T1000 (cell line): Measurements from ENCODE around the gene MYOT.
"Not testable (repeated sequence)": the region's sequence is repeated elsewhere in the genome, so short reads cannot be mapped to it uniquely, and the experiment has no call there.

ENCODE experiments used
- DNase-seq: peaks from one replicate; lab custom pipeline; 2025; ENCODE audit warnings: mixed read lengths; lab: John Stamatoyannopoulos, UW

The MYOT gene

GRCh38 chr5:137856201-137856600, 11.5 kb upstream of the MYOT start:
- DNase-seq, result no peak

- DNase-seq, result no peak
Measured at GRCh38 chr5:137856916-137857862, 10.5 kb upstream of the MYOT start.

GRCh38 chr5:137858223-137858916, 9.3 kb upstream of the MYOT start:
- no peak for DNase-seq

- no peak for DNase-seq
Measured at GRCh38 chr5:137858954-137859353, 8.7 kb upstream of the MYOT start.

GRCh38 chr5:137862251-137862650, 5.4 kb upstream of the MYOT start:
- no peak for DNase-seq

- DNase-seq, result not testable (repeated sequence)
Measured at GRCh38 chr5:137863653-137864052, 4.0 kb upstream of the MYOT start.

- DNase-seq, result no peak
Measured at GRCh38 chr5:137866541-137867388, 895 bp upstream of the MYOT start.

GRCh38 chr5:137870647-137871339, 3.1 kb downstream of the MYOT start:
- no peak for DNase-seq

- no peak for DNase-seq
Measured at GRCh38 chr5:137871571-137871970, 3.9 kb downstream of the MYOT start.

- DNase-seq, result no peak
Measured at GRCh38 chr5:137872466-137872865, 4.8 kb downstream of the MYOT start.

GRCh38 chr5:137876101-137876500, 8.4 kb downstream of the MYOT start:
- no peak for DNase-seq

- no peak for DNase-seq
Measured at GRCh38 chr5:137880313-137880712, 12.7 kb downstream of the MYOT start.

- no peak for DNase-seq
Measured at GRCh38 chr5:137887831-137888230, 20.2 kb downstream of the MYOT start.

- DNase-seq, result no peak
Measured at GRCh38 chr5:137888466-137888862, 20.8 kb downstream of the MYOT start.

- DNase-seq, result peak; percentile 46
Measured at GRCh38 chr5:137888863-137889759, 21.5 kb downstream of the MYOT start, which contains the start of gene PKD2L2. Gene PKD2L2, plus strand, starts transcription at chr5:137889457. Its CDS starts 35 bp downstream, at chr5:137889492.

GRCh38 chr5:137890845-137891244, 23.2 kb downstream of the MYOT start:
- no peak for DNase-seq

GRCh38 chr5:137891849-137892248, 24.2 kb downstream of the MYOT start:
- DNase-seq, result no peak

- DNase-seq, result no peak
Measured at GRCh38 chr5:137894586-137894985, 26.9 kb downstream of the MYOT start.

- no peak for DNase-seq
Measured at GRCh38 chr5:137896560-137896959, 28.9 kb downstream of the MYOT start.

- no peak for DNase-seq
Measured at GRCh38 chr5:137899493-137899892, 31.8 kb downstream of the MYOT start.
